Measurements from ENCODE around the gene ABCF1.
"Not testable (repeated sequence)": the region's sequence is repeated elsewhere in the genome, so short reads cannot be mapped to it uniquely, and the experiment has no call there.

The ABCF1 gene

DNA sequence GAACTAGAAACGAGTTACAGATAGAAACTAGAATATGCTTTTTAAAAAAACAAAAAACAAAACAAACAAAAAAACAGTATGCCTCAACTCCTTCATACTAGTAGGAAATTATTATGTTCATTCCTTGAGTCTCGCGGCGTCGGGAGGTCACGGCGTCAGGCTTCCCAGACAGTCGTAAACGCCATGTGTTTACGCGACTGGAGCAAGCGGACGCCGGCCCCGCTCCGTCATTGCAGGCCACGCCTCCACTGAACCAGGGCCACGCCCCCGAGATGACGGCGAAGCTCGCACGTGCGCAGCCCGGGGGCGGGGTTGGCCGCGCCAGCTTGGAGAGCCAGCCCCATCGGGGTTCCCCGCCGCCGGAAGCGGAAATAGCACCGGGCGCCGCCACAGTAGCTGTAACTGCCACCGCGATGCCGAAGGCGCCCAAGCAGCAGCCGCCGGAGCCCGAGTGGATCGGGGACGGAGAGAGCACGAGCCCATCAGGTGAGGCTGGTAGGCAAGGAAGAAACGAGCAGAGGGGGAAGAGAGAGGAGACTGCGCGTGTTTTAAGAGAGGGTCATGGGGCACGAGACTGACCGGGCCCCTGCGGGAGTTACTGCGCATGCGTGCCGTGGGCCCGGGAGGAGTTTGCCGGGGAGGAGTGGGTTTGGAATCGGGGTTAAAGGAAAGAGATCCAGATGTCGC is at the start of gene ABCF1:
ABCF1 (plus strand) TSS at position 368 of the 687 bp plus-strand sequence; CDS start at position 414, 46 bp downstream.
- peak within 1 kb of the TSS; percentile 81 for H3K27ac ChIP-seq
- TF ChIP-seq ZFX (IDR thresholded peaks at IDR 0.05) (peak; percentile 71; the same call in 1 of the 2 replicates), CTCF (conservative IDR thresholded peaks at IDR 0.05) (no peak)

DNA sequence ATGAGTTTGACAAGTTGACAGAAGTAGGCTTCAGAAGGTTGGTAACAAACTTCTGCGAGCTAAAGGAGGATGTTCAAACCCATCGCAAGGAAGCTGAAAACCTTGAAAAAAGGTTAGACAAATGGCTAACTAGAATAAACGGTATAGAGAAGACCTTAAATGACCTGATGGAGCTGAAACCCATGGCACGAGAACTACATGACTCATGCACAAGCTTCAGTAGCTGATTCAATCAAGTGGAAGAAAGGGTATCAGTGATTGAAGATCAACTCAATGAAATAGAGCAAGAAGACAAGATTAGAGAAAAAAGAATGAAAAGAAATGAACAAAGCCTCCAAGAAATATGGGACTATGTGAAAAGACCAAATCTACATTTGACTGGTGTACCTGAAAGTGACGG is 49.3 kb upstream of the ABCF1 start:
- not testable (repeated sequence) for H3K27ac ChIP-seq

DNA sequence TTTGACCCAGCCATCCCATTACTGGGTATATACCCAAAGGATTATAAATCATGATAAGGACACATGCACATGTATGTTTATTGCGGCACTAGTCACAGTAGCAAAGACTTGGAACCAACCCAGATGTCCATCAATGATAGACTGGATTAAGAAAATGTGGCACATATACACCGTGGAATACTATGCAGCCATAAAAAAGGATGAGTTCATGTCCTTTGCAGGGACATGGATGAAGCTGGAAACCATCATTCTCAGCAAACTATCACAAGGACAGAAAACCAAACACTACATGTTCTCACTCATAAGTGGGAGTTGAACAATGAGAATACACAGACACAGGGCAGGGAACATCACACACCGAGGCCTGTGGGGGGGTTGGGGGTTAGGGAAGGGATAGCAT is 44.8 kb upstream of the ABCF1 start:
- not testable (repeated sequence) for H3K27ac ChIP-seq

- not testable (repeated sequence) for H3K27ac ChIP-seq
Observed at GRCh38 chr6:30529349-30529875, 41.8 kb upstream of the ABCF1 start.

DNA sequence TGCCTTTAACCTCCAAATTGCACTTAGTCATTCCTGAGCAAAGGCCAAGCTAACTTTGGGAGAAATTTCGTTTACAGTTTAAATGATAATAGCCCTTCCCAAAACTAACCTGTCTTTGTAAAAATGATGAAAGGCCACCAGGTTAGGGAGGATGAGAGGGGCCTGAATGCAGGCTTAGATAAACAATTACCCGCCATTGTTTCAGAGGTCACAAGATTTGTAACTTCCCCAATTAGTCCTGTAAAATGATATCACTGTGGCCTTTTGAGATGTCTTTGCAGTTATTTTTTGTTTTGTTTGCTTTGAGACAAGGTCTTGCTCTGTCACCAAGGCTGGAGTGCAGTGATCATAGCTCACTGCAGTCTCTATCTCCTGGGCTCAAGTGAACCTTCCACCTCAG is 41.2 kb upstream of the ABCF1 start:
- no peak for TF ChIP-seq CTCF (conservative IDR thresholded peaks at IDR 0.05)
- no peak for TF ChIP-seq ZFX (IDR thresholded peaks at IDR 0.05)
- H3K27ac ChIP-seq, result no peak overlapping the region

DNA sequence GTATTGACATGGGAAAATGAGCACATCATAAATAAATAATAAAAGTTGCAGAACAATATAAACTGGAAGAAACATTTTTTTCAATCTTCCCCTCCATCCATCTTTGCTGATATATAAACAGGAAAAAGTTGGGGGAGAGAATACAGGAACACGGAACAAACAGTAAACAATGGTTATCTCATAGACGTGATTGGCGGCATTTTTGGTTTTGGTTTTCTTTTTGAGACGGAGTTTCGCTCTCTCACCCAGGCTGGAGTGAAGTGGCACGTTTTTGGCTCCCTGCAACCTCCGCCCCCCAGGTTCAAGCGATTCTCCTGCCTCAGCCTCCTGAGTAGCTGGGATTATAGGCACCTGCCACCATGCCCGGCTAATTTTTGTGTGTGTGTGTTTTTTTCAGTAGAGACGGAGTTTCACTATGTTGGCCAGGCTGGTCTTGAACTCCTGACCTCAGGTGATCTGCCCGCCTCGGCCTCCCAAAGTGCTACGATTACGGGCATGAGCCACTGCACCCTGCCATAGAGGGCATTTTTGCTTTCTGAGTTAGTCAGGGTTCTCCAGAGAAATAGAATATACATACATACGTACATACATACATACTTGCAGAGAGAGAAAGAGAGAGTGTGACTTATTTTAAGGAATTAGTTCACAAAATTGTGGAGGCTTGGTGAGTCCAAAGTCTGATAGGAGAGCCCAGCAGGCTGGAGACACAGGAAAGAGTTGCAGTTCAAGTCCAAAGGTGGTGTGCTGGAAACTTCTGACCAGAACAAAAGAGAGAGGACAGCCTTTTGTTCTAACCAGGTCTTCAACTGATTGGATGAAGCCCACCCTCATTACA is 37.6 kb upstream of the ABCF1 start:
- no peak overlapping the region for H3K27ac ChIP-seq
- no peak for TF ChIP-seq CTCF (conservative IDR thresholded peaks at IDR 0.05)
- TF ChIP-seq ZFX (IDR thresholded peaks at IDR 0.05), result no peak

DNA sequence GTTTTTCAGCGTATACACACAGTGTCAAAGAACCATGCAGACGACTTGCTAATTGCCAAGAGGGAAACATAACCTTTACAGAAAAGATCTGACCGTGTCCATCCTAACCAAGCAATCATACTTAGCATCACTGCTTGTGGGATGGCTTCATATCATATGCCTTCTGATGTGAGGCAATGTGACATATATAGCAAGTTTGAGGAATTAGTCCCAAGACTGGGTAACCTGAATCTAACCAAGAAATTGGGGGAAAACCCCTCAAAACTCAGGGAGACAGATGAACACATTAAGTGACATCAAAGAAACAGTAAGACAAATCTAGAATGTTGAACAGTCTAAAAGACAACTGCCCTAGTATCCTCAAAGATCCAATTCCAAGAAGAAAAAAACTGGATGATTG is 33.3 kb upstream of the ABCF1 start:
- no peak for TF ChIP-seq ZFX (IDR thresholded peaks at IDR 0.05)
- TF ChIP-seq CTCF (conservative IDR thresholded peaks at IDR 0.05), result no peak
- no peak overlapping the region for H3K27ac ChIP-seq

- H3K27ac ChIP-seq, result no peak overlapping the region
- TF ChIP-seq CTCF (conservative IDR thresholded peaks at IDR 0.05) (peak; percentile 98), ZFX (IDR thresholded peaks at IDR 0.05) (no peak)
Observed at GRCh38 chr6:30541515-30542403, 29.5 kb upstream of the ABCF1 start.
